ENCODE results near the gene PM20D2. TPM values are rescaled to one million over a fixed set of nuclear protein-coding genes. Genes with fewer than 3 reads are reported as not detected.

Gene PM20D2, protein sequence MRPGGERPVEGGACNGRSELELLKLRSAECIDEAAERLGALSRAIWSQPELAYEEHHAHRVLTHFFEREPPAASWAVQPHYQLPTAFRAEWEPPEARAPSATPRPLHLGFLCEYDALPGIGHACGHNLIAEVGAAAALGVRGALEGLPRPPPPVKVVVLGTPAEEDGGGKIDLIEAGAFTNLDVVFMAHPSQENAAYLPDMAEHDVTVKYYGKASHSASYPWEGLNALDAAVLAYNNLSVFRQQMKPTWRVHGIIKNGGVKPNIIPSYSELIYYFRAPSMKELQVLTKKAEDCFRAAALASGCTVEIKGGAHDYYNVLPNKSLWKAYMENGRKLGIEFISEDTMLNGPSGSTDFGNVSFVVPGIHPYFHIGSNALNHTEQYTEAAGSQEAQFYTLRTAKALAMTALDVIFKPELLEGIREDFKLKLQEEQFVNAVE
- 3.1 and 4.6 TPM in 2 replicates for total RNA-seq

DNA sequence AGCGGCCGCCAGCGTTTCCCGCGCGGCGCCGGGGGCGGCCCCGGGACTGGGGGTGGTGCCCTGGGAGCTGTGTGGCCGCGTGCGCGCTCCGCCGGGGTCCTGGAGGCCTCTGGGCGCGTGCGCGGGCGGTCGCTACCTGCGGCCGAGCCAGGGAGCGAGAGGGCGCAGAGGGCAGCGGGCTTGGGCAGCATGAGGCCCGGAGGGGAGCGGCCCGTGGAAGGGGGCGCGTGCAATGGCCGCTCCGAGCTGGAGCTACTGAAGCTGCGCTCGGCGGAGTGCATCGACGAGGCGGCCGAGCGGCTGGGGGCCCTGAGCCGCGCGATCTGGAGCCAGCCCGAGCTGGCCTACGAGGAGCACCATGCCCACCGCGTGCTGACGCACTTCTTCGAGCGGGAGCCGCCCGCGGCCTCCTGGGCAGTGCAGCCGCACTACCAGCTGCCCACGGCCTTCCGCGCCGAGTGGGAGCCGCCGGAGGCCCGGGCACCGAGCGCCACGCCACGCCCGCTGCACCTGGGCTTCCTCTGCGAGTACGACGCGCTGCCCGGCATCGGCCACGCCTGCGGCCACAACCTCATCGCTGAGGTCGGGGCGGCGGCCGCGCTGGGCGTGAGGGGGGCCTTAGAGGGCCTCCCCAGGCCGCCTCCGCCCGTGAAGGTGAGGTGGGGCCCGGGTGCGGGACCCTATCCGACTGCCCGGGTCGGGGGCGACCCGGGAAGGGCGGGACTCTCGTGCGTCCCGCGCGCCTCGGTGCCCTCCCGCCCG lies at the start of gene PM20D2:
Gene PM20D2 (plus strand): TSS at position 100 of the 762 bp plus-strand sequence. CDS start 90 bp downstream, at position 190.

DNA sequence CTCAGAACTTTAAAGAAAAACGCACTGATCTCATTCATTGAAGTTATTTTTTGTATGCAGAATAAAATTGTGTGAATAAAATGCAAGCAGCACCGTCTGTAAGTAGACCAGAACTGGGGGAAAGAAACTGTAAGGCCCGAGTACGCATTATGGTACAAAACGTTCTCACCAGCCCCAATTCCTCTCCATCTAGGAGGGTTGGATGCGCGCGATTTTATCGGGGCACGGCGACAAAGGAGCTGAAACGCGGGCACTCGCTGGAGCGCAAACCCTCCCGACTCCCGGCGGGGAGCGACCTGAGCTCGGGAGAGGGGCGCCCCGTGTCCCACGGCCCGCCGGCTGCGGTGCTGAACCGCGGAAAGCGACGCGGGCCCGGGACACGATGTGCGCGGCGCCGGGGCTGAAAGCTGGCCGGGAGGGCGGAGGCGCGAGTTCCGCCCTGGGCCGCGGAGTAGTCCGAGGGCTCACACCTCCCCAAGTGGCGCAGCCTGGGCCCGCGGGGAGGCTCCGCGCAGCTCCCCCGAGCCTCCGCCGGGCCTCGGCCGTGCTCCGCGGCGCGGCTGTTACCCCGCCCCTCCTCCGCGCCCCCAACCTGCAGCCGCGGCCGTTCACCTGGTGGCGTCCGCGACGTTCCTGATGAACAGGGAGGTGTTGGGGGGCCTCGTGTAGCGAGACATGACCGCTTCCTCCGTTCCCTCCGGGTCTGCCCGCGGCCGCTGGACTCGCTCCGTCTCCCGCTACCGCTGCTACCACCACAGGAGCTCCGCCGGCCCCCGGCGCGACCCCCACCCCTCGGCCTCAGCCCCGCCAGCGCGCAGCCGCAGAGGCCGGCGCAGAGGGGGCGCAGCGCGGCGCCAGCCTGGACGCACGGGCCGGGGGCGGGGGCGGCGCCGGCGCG lies 28.4 kb upstream of the PM20D2 start, which contains the start of gene SRSF12:
Gene SRSF12 (minus strand): TSS at position 861 of the 898 bp plus-strand sequence. CDS start 184 bp downstream, at position 677.

Other genes with a start within 250 kb of the PM20D2 start
- gene RNGTT, start 182.4 kb upstream of the PM20D2 start, total RNA-seq = 28.9 and 30.4 TPM in 2 replicates
- gene PNRC1, start 65.3 kb upstream of the PM20D2 start, total RNA-seq = 32.2 and 65.7 TPM in 2 replicates
- gene SRSF12, start 28.0 kb upstream of the PM20D2 start, total RNA-seq = under 0.01 and 0.28 TPM in 2 replicates
- gene GABRR1, start 71.3 kb downstream of the PM20D2 start, total RNA-seq = not detected in 2 replicates
- gene GABRR2, start 169.2 kb downstream of the PM20D2 start, total RNA-seq = 0.19 and 0.56 TPM in 2 replicates
- gene UBE2J1, start 206.7 kb downstream of the PM20D2 start, total RNA-seq = 23.7 and 39.3 TPM in 2 replicates

All from regular cardiac myocyte (primary cell).